Parathyroid adenoma (tissue), 2 donors: ENCODE results near the gene KCNA10.

Experiments
- H2AFZ ChIP-seq: fragments of 300-600 bp; sonication (generic); one replicate; pipeline ENCODE4 v1.7.0; 2017; ENCODE audit warnings: antibody characterized with exemption, mild to moderate bottlenecking
- H3K27ac ChIP-seq: fragments of 300-600 bp; sonication (generic); one replicate; pipeline ENCODE4 v1.7.0; 2017
- H3K27me3 ChIP-seq: fragments of 300-600 bp; sonication (generic); one replicate; pipeline ENCODE4 v1.7.0; 2017; ENCODE audit warnings: low read length; ENCODE audit not compliant: control insufficient read depth, insufficient read depth
- H3K36me3 ChIP-seq: fragments of 300-600 bp; sonication (generic); one replicate; pipeline ENCODE4 v1.7.0; 2017; ENCODE audit warnings: low read length; ENCODE audit not compliant: control insufficient read depth, insufficient read depth
- H3K4me1 ChIP-seq: fragments of 300-600 bp; sonication (generic); one replicate; pipeline ENCODE4 v1.7.0; 2017; ENCODE audit warnings: control low read depth
- H3K4me2 ChIP-seq: fragments of 300-600 bp; sonication (generic); one replicate; pipeline ENCODE4 v1.7.0; 2017; ENCODE audit warnings: low read length
- H3K4me3 ChIP-seq: fragments of 300-600 bp; sonication (generic); one replicate; pipeline ENCODE4 v1.7.0; 2017; ENCODE audit warnings: low read depth, low read length
- H3K79me2 ChIP-seq: fragments of 300-600 bp; sonication (generic); one replicate; pipeline ENCODE4 v1.7.0; 2017; ENCODE audit warnings: control low read depth
- H3K9ac ChIP-seq: fragments of 300-600 bp; sonication (generic); one replicate; pipeline ENCODE4 v1.7.0; 2017; ENCODE audit warnings: mild to moderate bottlenecking
- H3K9me3 ChIP-seq: fragments of 300-600 bp; sonication (generic); one replicate; pipeline ENCODE4 v1.7.0; 2017; ENCODE audit warnings: low read length; ENCODE audit not compliant: control insufficient read depth
- CTCF ChIP-seq: fragments of 300-600 bp; sonication (generic); IDR thresholded peaks from one replicate; pipeline ENCODE4 v1.7.0; 2017; ENCODE audit warnings: antibody characterized with exemption, mild to moderate bottlenecking
- donor health status: primary hyperparathyroidism.

KCNA10 gene

GRCh38 chr1:110505596-110505995 lies 13.4 kb downstream of the KCNA10 start:
- H3K79me2 ChIP-seq = no peaks in the 10 kb centered on the region
- H3K4me1 ChIP-seq = no peaks in the 10 kb centered on the region
- H3K27ac ChIP-seq = no peak overlapping the region
- no peaks in the 10 kb centered on the region for H3K9me3 ChIP-seq
- H3K9ac ChIP-seq = no peak overlapping the region
- H3K27me3 ChIP-seq = no peaks in the 10 kb centered on the region
- no peaks in the 10 kb centered on the region for H3K36me3 ChIP-seq
- no peak overlapping the region for H3K4me3 ChIP-seq
- H2AFZ ChIP-seq = no peak overlapping the region
- no peak overlapping the region for H3K4me2 ChIP-seq
- no peak for TF ChIP-seq CTCF

- H3K9ac ChIP-seq = no peak overlapping the region
- H3K79me2 ChIP-seq = no peaks in the 10 kb centered on the region
- no peaks in the 10 kb centered on the region for H3K9me3 ChIP-seq
- no peak overlapping the region for H3K27ac ChIP-seq
- TF ChIP-seq CTCF = no peak
- no peaks in the 10 kb centered on the region for H3K4me1 ChIP-seq
- H3K36me3 ChIP-seq = no peaks in the 10 kb centered on the region
- no peaks in the 10 kb centered on the region for H3K27me3 ChIP-seq
- no peak overlapping the region for H3K4me2 ChIP-seq
- H2AFZ ChIP-seq = no peak overlapping the region
- no peak overlapping the region for H3K4me3 ChIP-seq
Observed at GRCh38 chr1:110504226-110504625, 14.7 kb downstream of the KCNA10 start.

GRCh38 chr1:110503471-110503870 lies 15.5 kb downstream of the KCNA10 start:
- Histone ChIP-seq H2AFZ (no peak overlapping the region), H3K9me3 (no peaks in the 10 kb centered on the region), H3K4me2 (no peak overlapping the region), H3K9ac (no peak overlapping the region), H3K4me1 (no peaks in the 10 kb centered on the region), H3K27ac (no peak overlapping the region), H3K27me3 (no peaks in the 10 kb centered on the region), H3K79me2 (no peaks in the 10 kb centered on the region), H3K4me3 (no peak overlapping the region), H3K36me3 (no peaks in the 10 kb centered on the region)
- TF ChIP-seq CTCF = no peak

GRCh38 chr1:110502402-110503151 lies 16.4 kb downstream of the KCNA10 start:
- no peak for TF ChIP-seq CTCF
- Histone ChIP-seq H3K9ac (no peak overlapping the region), H3K79me2 (no peaks in the 10 kb centered on the region), H3K27ac (no peak overlapping the region), H3K4me1 (no peaks in the 10 kb centered on the region), H3K9me3 (no peaks in the 10 kb centered on the region), H3K27me3 (no peaks in the 10 kb centered on the region), H2AFZ (no peak overlapping the region), H3K4me2 (no peak overlapping the region), H3K36me3 (no peaks in the 10 kb centered on the region), H3K4me3 (no peak overlapping the region)
